ENCODE results near the gene DAGLA.
"Not testable (repeated sequence)": the region's sequence is repeated elsewhere in the genome, so short reads cannot be mapped to it uniquely, and the experiment has no call there.

The DAGLA gene

DNA sequence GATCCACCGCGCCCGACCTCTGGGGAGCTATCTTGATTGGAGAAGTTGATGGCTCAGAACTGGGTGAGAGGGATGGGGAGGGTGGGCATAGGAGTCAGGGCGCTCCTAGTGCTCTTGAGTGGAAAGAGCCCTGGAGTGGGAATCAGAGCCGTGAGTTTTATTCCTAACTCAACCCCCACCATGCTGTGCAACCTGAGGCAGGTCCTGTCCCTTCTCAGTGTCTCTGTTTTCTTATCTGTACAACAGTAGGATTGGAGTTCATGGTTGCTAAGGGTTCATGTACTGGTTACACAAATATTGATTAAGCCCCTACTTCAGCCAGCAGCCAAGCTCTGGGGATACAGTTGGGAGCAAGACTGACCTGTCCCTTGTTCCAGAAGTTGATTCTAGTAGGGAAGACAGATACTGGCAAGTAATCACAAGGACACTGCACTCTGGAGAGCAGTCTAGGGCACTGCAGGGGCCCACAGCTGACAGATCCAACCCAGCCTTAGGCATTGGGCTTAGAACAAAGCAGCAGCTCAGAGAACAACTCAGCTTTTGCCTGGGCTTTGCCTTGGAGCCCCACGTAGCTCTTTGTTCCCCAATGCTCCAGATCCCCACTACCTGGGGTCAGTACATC lies 12.4 kb upstream of the DAGLA start:
- no peak for DNase-seq

DNA sequence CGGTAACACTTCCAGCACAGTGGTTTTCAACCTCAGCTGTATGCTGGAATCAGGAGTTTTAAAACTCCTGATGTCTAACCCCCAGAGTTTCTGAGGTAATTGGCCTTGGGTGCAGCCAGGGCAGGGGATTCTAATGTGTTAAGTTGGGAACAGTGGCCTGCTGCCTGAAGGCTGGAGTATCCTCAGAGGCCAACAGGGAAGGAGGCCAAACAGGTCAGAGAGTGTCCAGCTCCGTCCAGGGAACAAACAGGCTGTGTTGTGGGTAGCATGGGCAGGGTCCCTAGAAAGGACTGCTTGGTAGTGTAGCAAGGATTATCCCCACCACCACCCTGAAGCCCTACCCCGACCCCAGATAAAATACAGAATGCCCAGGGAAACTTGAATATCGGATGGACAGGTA lies 10.8 kb upstream of the DAGLA start:
- DNase-seq, result no peak

DNA sequence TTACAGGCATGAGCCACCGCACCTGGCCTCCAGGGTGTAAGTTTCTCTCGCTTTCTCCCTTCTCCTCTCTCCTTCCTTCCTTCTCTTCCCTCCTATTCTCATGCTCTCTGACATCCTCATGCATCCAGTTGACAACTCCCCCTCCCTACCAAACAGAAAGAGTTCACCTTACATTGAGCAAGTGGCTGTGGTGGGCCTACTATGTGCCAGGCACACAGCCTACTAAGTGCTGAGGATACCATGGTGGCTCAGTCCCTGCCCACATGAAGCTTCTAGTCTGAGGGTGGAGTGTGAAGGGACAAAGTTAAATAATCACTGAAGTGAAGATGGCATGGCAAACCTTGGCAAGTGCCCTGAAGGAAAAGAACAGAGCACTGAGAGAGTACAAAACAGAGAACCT lies 9.6 kb upstream of the DAGLA start:
- no peak for DNase-seq

- DNase-seq, result peak; percentile 25
Observed at GRCh38 chr11:61671527-61671926, 8.7 kb upstream of the DAGLA start.

GRCh38 chr11:61673946-61674467 lies 6.2 kb upstream of the DAGLA start:
- DNase-seq, result not testable (repeated sequence)

DNA sequence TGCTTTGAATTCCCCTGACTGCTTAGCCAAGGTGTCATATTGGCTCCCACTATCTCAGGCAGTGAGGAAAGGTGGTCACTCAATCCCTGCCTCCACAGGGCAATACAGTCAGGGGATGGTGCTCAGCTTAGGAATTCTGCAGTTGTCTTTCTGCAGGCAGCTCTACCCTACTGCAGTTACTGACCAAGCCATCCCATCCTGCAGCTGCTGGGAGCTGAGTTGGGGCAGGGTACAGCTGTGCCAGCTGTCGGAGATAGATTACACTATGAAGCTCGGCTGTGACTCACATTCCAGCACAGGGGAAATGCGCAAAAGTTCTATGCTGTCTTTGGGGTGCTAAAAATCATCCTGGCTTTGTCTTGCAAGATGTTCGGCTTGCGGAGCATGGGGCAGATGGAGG lies 4.4 kb upstream of the DAGLA start:
- DNase-seq, result no peak

DNA sequence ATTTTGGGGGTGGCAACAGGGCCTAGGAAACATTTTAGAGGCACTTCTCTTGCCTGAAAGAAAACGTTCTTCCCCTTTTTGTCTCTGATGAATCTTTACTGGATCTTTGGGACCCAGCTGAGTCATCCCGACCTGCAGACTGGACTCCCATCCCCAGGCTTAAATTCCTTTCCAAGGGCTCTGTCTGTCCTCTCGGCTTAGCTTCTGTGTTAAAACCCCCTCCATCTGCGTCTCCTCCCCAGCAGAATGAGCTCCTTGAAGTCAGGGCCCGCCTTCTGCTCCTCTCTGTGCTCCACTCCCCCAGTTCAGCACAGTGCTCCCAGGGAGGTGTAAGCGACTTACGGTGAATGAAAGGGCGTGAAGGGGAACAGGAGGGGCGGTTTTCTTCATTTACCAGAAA lies 895 bp upstream of the DAGLA start:
- no peak for DNase-seq

GRCh38 chr11:61680622-61681221 lies 531 bp downstream of the DAGLA start:
- no peak for DNase-seq

- DNase-seq, result no peak
Observed at GRCh38 chr11:61682093-61682732, 2.0 kb downstream of the DAGLA start.

GRCh38 chr11:61682906-61683675 lies 2.9 kb downstream of the DAGLA start:
- DNase-seq, result no peak

DNA sequence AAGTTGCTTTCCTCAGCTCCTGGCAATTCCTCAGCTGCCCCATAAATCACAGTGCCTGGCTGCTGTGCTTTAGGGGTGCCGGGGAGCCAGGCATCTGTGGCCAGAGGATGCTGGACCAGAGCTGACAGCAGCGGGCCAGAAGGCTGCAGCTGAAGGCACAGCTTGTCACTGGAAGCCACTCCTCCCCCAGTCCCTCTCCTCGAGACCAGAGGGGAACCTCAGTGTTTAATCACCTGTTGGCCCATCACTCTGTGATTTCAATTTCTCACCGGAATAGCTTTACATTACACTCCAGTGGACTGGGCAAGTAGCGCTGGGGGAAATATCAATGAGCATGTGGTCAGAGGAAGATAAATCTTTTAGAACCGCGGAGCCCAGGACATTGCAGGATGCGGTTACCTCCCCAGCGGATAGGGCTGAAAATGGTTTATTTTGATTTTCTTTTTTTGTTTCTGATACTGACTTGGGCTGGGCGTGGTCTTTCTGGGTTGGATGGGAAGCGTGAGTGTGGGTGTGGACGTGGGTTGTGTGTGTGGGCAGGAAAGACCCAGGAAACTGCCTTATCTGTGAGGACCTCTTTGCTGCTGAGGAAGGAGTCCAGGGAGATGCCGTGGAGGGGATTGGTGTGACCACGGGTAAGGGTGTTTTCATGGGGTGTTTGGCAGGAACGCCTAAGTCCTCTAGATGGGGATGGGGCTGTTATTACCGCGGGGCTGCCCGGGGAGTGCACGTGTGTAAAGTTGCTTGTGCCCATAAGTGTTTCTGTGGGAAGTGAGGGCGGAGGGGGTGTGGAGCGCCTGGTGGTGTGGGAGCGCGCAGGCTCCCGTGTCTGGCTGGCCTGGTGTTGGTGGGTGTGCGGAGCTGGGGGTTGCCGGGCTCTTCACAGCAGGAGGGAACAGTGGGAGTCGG lies 4.0 kb downstream of the DAGLA start:
- DNase-seq, result peak; percentile 25

DNA sequence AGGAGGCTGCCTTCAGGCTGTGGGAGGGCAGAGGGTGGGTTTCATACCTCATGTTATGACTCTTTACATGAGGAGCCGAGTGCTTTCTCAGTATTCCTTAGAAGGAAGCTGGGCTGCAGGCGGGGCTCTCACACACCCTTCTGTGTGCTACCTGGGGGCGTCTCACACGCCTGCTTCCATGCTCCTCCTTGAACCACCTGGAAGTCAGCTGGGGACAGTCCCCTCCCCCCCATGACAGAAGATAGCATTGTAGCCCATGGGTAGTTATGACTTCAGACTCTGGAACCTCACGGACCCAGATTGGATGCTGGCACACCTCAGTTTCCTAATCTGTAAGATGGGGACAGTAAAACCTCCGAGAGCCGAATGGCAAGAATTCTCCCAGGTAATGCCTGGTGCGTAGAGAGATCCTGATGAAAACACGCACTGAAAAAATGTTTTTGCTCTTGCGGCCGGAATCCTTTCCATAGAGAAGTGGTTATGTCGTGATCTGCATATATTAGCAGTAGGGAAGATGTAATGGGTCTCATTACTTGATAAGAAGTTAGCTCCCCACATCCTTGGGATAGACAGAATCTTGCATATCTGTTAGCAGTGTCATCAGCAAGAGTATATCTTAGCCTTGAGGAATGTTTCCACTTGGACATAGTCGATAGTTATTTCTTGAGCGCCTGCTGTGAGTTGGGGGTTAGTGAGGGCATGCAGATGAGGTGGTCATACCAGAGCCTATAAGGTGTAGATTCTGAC lies 4.9 kb downstream of the DAGLA start:
- no peak for DNase-seq

DNA sequence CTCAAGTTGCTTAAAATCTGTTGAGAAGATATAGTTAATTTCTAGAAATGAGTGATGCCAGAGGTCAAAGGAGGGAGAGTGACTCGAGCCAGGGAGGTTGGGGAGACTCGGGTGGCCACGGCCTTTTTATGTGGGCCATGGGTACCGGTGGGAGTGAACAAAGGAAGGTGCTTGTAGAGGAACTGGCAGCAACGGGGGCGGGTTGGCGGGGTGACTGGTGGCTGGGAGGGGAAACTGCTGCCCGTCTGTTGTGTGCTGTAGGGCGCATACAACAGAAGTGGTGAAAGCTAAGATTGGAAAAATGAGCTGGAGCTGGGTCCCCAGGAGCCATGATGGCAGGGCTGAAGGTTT lies 5.4 kb downstream of the DAGLA start:
- no peak for DNase-seq

DNA sequence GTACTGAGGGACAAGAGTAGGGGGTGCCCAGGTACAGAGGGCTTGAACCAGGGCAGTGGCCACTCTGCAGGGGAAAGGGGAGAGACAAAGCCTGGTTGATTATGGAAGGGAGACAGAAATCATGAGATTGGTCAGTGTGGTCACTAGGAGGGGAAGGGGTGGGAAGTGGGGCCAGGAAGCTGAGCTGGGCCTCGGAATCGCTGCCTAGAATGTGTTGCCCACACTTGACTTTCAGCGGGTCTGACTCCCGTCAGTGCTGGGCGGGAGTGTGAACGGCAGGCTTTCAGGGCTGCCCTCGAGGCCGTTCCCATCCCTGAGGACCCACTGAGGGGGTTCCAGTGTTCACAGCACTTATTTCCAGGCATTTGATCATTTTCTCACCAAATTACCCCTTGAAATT lies 5.9 kb downstream of the DAGLA start:
- DNase-seq, result no peak

DNA sequence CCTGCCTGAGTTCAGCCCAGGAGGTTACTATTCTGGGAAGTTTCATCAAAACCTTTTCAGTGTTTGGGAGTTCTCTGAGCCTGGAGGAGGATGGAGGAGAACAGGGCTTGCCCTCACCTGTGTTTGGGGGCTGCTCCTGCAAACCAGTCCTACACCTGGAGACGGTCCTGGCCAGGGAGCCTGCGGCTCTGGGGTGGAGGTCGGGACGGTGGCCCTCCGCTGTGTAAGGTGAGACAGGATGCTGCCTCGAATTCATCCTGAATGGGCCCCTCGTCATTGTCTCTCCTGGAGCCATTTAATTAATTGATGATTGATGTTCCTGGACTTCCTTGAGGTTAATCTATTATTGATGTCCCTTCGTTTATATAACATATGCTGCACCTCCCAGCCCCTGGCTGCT lies 6.3 kb downstream of the DAGLA start:
- DNase-seq, result no peak

DNA sequence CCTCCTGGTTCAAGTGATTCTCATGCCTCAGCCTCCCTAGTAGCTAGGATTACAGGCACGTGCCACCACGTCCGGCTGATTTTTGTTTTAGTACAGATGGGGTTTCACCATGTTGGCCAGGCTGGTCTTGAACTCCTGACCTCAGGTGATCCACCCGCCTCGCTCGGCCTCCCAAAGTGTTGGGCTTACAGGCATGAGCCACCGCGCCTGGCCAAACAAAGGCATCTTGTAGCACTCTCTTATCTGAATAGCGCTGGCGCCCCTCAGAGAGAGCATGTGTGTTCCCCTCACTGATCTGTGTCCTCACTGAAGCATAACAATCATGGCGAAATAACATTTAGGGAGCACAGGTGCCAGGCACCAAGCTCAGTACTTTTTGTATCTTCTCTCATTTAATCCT lies 7.2 kb downstream of the DAGLA start:
- DNase-seq, result no peak

DNA sequence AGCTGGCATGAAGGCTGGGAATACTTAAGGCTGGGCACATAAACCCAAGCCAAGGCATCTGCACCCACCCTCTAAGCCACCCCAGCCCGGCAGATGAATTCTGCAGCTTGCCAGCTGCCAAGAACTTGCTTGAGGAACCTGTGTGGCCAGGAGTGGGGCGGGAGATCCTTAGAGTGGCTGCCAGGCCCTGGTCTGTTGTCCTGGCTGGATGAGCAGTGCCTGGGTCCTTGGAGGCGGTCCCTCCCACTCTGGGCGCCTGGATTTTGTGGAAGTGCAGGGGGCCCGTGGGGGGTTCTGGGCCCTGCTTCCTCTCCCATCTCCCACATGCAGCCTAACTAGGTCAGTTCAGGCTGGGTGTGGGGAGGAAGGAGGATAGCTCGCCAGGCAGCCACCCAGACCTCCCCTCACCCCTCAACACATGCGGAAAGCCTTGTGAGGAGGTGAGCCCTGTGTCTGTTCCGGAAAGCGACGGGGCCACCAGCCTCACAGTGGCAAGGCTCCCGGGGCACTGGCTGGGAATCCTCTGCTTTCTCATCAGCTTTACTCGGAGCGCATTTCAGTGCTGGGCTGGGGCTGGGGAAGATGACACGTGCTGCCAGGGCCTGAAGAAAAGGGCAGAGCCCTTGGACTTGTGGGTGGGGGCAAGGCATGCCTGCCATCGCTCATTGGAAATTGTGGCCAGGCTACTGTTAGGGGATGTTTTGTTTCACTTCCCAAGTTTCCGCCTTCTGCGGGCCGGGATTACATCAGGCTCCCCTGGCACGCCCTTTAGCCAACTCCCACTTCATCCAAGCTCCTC lies 8.4 kb downstream of the DAGLA start:
- DNase-seq, result peak; percentile 36

DNA sequence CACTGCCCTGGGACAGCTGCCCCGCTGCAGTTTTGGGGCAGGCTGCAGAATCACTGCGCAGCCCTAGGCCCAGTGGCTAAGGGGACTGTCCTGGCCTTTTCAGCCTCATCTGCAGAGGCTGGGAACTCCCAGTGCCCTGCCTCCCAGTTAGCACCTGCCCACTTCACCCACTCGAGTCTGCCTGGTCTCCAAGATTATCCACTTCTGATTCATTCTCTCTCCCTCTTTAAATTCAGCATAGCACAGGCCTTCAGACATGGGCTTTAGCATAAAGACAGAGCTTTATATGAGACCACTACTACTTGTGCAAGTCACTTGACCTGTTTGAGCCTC lies 8.9 kb downstream of the DAGLA start:
- DNase-seq, result no peak

DNA sequence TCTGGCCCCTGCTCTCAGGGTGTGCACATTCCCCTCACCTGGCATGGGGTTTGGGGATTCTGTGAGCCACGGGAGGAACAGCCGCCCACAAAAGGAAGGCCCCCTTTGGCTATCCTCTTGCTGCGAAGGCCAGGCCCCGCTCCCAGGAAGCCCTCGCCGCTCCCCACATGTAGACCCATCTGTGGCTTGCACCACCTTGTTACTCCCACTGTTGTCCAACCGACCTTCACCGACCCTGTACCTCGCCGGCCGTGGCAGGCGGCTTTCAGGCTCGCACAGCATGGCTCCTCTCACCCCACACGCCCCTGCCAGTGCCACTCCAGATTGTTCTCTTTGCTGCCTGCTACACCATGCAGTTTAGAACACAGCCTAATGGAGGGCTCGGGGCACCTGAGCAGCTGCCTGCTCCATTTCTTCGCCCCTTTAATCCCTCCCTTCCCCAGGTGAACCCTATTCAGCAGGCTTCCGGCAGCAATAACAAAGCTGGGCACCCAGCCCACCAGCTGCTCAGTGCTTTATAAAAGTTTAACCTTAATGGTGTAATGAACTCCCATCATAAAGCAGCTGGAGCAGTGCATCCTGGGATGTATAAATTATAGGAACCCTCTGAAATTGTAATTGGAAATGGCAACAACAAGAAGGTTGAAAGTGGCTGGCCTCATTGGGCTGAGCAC lies 10.7 kb downstream of the DAGLA start:
- no peak for DNase-seq

- DNase-seq, result no peak
Observed at GRCh38 chr11:61691380-61692156, 11.4 kb downstream of the DAGLA start.

Data from CD4-positive, alpha-beta T cell treated with Interferon gamma for 1 hour (primary cell).